CD14-positive monocyte (primary cell): Measurements from ENCODE around the gene MST1. TPM values are rescaled to one million over a fixed set of nuclear protein-coding genes. Genes with fewer than 3 reads are reported as not detected.
A peak's percentile ranks its signal among the peaks of the same experiment; 100 is the strongest.

Source experiments
- DNase-seq, 3 donors: peaks; one replicate each; pipeline ENCODE4 v3.0.0-alpha.2; 2011 to 2022
- H2AFZ ChIP-seq: 2 replicates; pipeline ENCODE4 v1.6.0; 2012; ENCODE audit warnings: mild to moderate bottlenecking, low read depth, low read length, inconsistent platforms; ENCODE audit not compliant: insufficient read depth, poor library complexity, severe bottlenecking
- H3K27ac ChIP-seq, 2 donors: 1 replicate in 1 of 2; 2 replicates in 1 of 2; pipeline ENCODE4 v1.5.1; 2012 to 2013; ENCODE audit warnings: low read length in 2 of 2, control low read depth in 1 of 2, inconsistent platforms in 1 of 2, low read depth in 1 of 2, mild to moderate bottlenecking in 1 of 2
- H3K27me3 ChIP-seq, 2 donors: one replicate each; pipeline versions ENCODE4 v1.6.0 to v1.6.1; 2011 to 2013; ENCODE audit warnings: low read length in 2 of 2; ENCODE audit not compliant: control insufficient read depth in 2 of 2, insufficient read depth in 2 of 2
- H3K36me3 ChIP-seq, 2 donors: replicated peaks in 1 of 2; 1 replicate in 1 of 2; 2 replicates in 1 of 2; pipeline versions ENCODE4 v1.5.1 to v1.6.1; 2012 to 2013; ENCODE audit warnings: low read length in 2 of 2, control low read depth in 1 of 2, inconsistent platforms in 1 of 2, mild to moderate bottlenecking in 1 of 2; ENCODE audit not compliant: insufficient read depth in 2 of 2, control insufficient read depth in 1 of 2
- H3K4me1 ChIP-seq, 2 donors: 1 replicate in 1 of 2; 2 replicates in 1 of 2; pipeline versions ENCODE4 v1.5.1 to v1.6.1; 2012 to 2013; ENCODE audit warnings: low read length in 2 of 2, control low read depth in 1 of 2, inconsistent platforms in 1 of 2, mild to moderate bottlenecking in 1 of 2, moderate library complexity in 1 of 2; ENCODE audit not compliant: insufficient read depth in 2 of 2, control insufficient read depth in 1 of 2
- H3K4me2 ChIP-seq: replicated peaks from 2 replicates; pipeline ENCODE3; 2012; ENCODE audit warnings: low read length, moderate library complexity, mild to moderate bottlenecking; ENCODE audit not compliant: poor library complexity, severe bottlenecking; ENCODE audit errors: extremely low read depth
- H3K4me3 ChIP-seq, 3 experiments: fragments of 200-600 bp in 1 of 3; sonication (generic) in 1 of 3; replicated peaks in 1 of 3; 1 replicate in 2 of 3; 2 replicates in 1 of 3; pipeline ENCODE4 v1.5.1; 2011 to 2013; ENCODE audit warnings: low read length in 3 of 3, mild to moderate bottlenecking in 3 of 3, control low read depth in 2 of 3, low read depth in 2 of 3, inconsistent platforms in 1 of 3, moderate library complexity in 1 of 3
- H3K79me2 ChIP-seq: 2 replicates; pipeline ENCODE4 v1.6.0; 2012; ENCODE audit warnings: mild to moderate bottlenecking, control low read depth, inconsistent platforms, low read length, moderate library complexity; ENCODE audit not compliant: insufficient read depth
- H3K9ac ChIP-seq: 2 replicates; pipeline ENCODE4 v1.6.0; 2017; ENCODE audit warnings: low read length, mild to moderate bottlenecking; ENCODE audit not compliant: insufficient read depth, poor library complexity, severe bottlenecking
- H3K9me3 ChIP-seq, 2 donors: replicated peaks in 1 of 2; 1 replicate in 1 of 2; 2 replicates in 1 of 2; pipeline versions ENCODE4 v1.5.1 to v1.6.1; 2012 to 2013; ENCODE audit warnings: low read length in 2 of 2, control low read depth in 1 of 2; ENCODE audit not compliant: control insufficient read depth in 1 of 2, insufficient read depth in 1 of 2
- H4K20me1 ChIP-seq: 2 replicates; pipeline ENCODE4 v1.6.0; 2012; ENCODE audit warnings: mild to moderate bottlenecking, low read length, control low read depth, moderate library complexity; ENCODE audit not compliant: insufficient read depth
- H3K27ac Mint-ChIP-seq, 7 donors: one replicate each; pipeline ENCODE4 v1.8.0; 2020; ENCODE audit warnings: mild to moderate bottlenecking in 7 of 7, mixed read lengths in 7 of 7, moderate library complexity in 6 of 7, inconsistent platforms in 2 of 7
- H3K27me3 Mint-ChIP-seq, 3 donors: one replicate each; pipeline ENCODE4 v1.8.0; 2021 to 2022; ENCODE audit warnings: low read depth in 3 of 3, mild to moderate bottlenecking in 3 of 3, mixed read lengths in 3 of 3, moderate library complexity in 3 of 3, inconsistent platforms in 1 of 3
- H3K36me3 Mint-ChIP-seq, 2 donors: one replicate each; pipeline ENCODE4 v1.8.0; 2020; ENCODE audit warnings: mixed read lengths in 2 of 2, inconsistent platforms in 1 of 2, mild to moderate bottlenecking in 1 of 2
- H3K4me1 Mint-ChIP-seq: one replicate; pipeline ENCODE4 v1.8.0; 2020; ENCODE audit warnings: mild to moderate bottlenecking, mixed read lengths
- H3K4me3 Mint-ChIP-seq, 2 donors: one replicate each; pipeline ENCODE4 v1.8.0; 2020; ENCODE audit warnings: mild to moderate bottlenecking in 2 of 2, mixed read lengths in 2 of 2, moderate library complexity in 1 of 2
- H3K9me3 Mint-ChIP-seq, 7 donors: one replicate each; pipeline ENCODE4 v1.8.0; 2020 to 2022; ENCODE audit warnings: mixed read lengths in 7 of 7, mild to moderate bottlenecking in 6 of 7, moderate library complexity in 6 of 7, inconsistent platforms in 2 of 7
- CTCF ChIP-seq: fragments of 200-600 bp; IDR thresholded peaks from one replicate; pipeline ENCODE4 v1.8.0; 2022; ENCODE audit warnings: antibody characterized with exemption, mild to moderate bottlenecking
- WGBS: methylation state at CpG from one replicate; pipeline ENCODE4 v1.1.5; 2013; ENCODE audit warnings: missing lambda C conversion rate; ENCODE audit not compliant: insufficient coverage; 5-methylcytosine and 5-hydroxymethylcytosine counted together
- intact Hi-C, 2 donors: fragments of 100-400 bp; cut with micrococcal nuclease; formaldehyde crosslinking; loops; one replicate each; pipeline versions ENCODE4 v1.15.0 to v1.15.1; 2023
- polyA plus RNA-seq, 3 donors: library from polyadenylated mRNA; depleted of rRNA in 1 of 3; unstranded in 2 of 3; stranded (reverse) in 1 of 3; fragments of 300-500 nt in 2 of 3; fragments of >200 nt in 1 of 3; fragmentation: Illumina TruSeq in 2 of 3; gene quantifications; 1 replicate in 2 of 3; 2 replicates in 1 of 3; pipeline ENCODE4 v1.2.3, GENCODE V29; 2012 to 2021

The MST1 gene
- polyA plus RNA-seq, 3 donors = 0.28 to 17.8 TPM; not detected in 1

- peaks cover 39 to 58% of the 10 kb centered on the region in 2 donors for H3K36me3 ChIP-seq
- Mint-ChIP-seq H3K27ac (peak within 1 kb of the TSS; percentile 92 to 97 (median 96)), H3K36me3 (peaks cover 38 to 58% of the 10 kb centered on the region in 2 donors), H3K9me3 (peaks cover 0 to under 1% (median 0%) of the 10 kb centered on the region in 7 donors), H3K4me1 (peaks cover 30% of the 10 kb centered on the region), H3K27me3 (peaks cover 0 to 4% (median 2%) of the 10 kb centered on the region in 3 donors), H3K4me3 (peak within 1 kb of the TSS; percentile 87 to 95)
- H2AFZ ChIP-seq = peak within 1 kb of the TSS; percentile 92
- peak within 1 kb of the TSS; percentile 77 to 97 for H3K27ac ChIP-seq
- H3K27me3 ChIP-seq = peaks cover 0 to 1% of the 10 kb centered on the region in 2 donors
- no peak for TF ChIP-seq CTCF
- H4K20me1 ChIP-seq = peaks cover 19% of the 10 kb centered on the region
- under 1% methylated on average over 100 of the region's 102 CpGs for WGBS
- intact Hi-C loops = loop anchor here (5.0 to 10.0 kb wide), 3 partner anchors 49 to 63 kb away; partner anchors contain the start of genes APEH (in 2 of the 2) and IP6K1 (in 2 of the 2)
- peak; percentile 95 to 98 (median 96) for DNase-seq
- peak within 1 kb of the TSS; percentile 93 for H3K4me2 ChIP-seq
- peak within 1 kb of the TSS; percentile 82 to 88 (median 82) for H3K4me3 ChIP-seq
- peaks cover 22% of the 10 kb centered on the region for H3K79me2 ChIP-seq
- H3K9ac ChIP-seq = peak within 1 kb of the TSS; percentile 91
- H3K4me1 ChIP-seq = peaks cover 28 to 38% of the 10 kb centered on the region in 2 donors
- H3K9me3 ChIP-seq = no peaks in the 10 kb centered on the region
Observed at GRCh38 chr3:49723628-49724551, 34.6 kb upstream of the MST1 start, which contains the start of gene GMPPB. Gene GMPPB, minus strand, starts transcription at chr3:49723951. Its CDS starts 225 bp downstream, at chr3:49723726.

GRCh38 chr3:49723296-49723627 lies 34.0 kb upstream of the MST1 start:
- intact Hi-C loops = loop anchor here (5.0 to 10.0 kb wide), 3 partner anchors 48 to 64 kb away; partner anchors contain the start of genes APEH (in 2 of the 2) and IP6K1 (in 2 of the 2)
- H3K27ac Mint-ChIP-seq = peak overlapping the region; percentile 92 to 97 (median 95)
- H3K27ac ChIP-seq = peak overlapping the region; percentile 62 to 97
- H3K9me3 ChIP-seq = no peaks in the 10 kb centered on the region
- H4K20me1 ChIP-seq = peaks cover 26% of the 10 kb centered on the region
- H3K4me2 ChIP-seq = peak overlapping the region; percentile 93
- H3K9ac ChIP-seq = peak overlapping the region; percentile 91
- H3K4me1 ChIP-seq = peaks cover 32 to 43% of the 10 kb centered on the region in 2 donors
- peaks cover 0 to 7% of the 10 kb centered on the region in 2 donors for H3K27me3 ChIP-seq
- H3K79me2 ChIP-seq = peaks cover 22% of the 10 kb centered on the region
- peaks cover 0 to 5% (median 0%) of the 10 kb centered on the region in 7 donors for H3K9me3 Mint-ChIP-seq
- peaks cover 36% of the 10 kb centered on the region for H3K4me1 Mint-ChIP-seq
- DNase-seq = peak; percentile 28 to 64 (median 33)
- peaks cover 4 to 7% (median 7%) of the 10 kb centered on the region in 3 donors for H3K27me3 Mint-ChIP-seq
- 0% methylated on average over 20 of the region's 20 CpGs for WGBS
- TF ChIP-seq CTCF = no peak
- H3K4me3 Mint-ChIP-seq = peak overlapping the region; percentile 87 to 95
- peak overlapping the region; percentile 92 for H2AFZ ChIP-seq
- peaks cover 36 to 52% of the 10 kb centered on the region in 2 donors for H3K36me3 Mint-ChIP-seq
- peak overlapping the region; percentile 82 to 88 (median 82) for H3K4me3 ChIP-seq
- peaks cover 36 to 52% of the 10 kb centered on the region in 2 donors for H3K36me3 ChIP-seq
